ENCODE results near the gene HIC2. TPM values are rescaled to one million over a fixed set of nuclear protein-coding genes. Genes with fewer than 3 reads are reported as not detected.
"Not testable (repeated sequence)": the region's sequence is repeated elsewhere in the genome, so short reads cannot be mapped to it uniquely, and the experiment has no call there.

HIC2 gene
- total and polyA plus RNA-seq, 4 donors, result 1.8 to 6.1 (median 2.9) TPM

- DNase-seq (peak; percentile 15 to 22 (median 21)), ATAC-seq (ENCODE audit: insufficient read depth, low FRiP score) (no peak)
- no peak overlapping the region for H3K27ac ChIP-seq (ENCODE audit: low read depth in 1 of 2, low read length in 1 of 2)
- no peak overlapping the region for H3K4me3 ChIP-seq
- H3K9ac ChIP-seq (ENCODE audit: insufficient read depth in 1 of 2, low read length in 2 of 2), result no peak overlapping the region
- 84 to 89% methylated on average over 9 of the region's 9 CpGs for WGBS, 2 donors
- H3K9me3 ChIP-seq (ENCODE audit: control insufficient read depth in 4 of 4, insufficient read depth in 3 of 4, low read length in 3 of 4), result no peaks in the 10 kb centered on the region
- H3K36me3 ChIP-seq (ENCODE audit: control insufficient read depth in 4 of 4, insufficient read depth in 4 of 4, low read length in 4 of 4), result peaks cover 0 to 13% (median 2%) of the 10 kb centered on the region in 4 donors
- no peak for TF ChIP-seq CTCF (IDR thresholded peaks at IDR 0.05; ENCODE audit: control extremely low read depth, extremely low read depth)
- no peaks in the 10 kb centered on the region for H3K27me3 ChIP-seq (ENCODE audit: control insufficient read depth in 3 of 3, insufficient read depth in 3 of 3, low read length in 2 of 3)
- H3K4me1 ChIP-seq (ENCODE audit: control insufficient read depth in 5 of 5, insufficient read depth in 5 of 5, low read length in 5 of 5), result peaks cover 0 to 10% (median 0%) of the 10 kb centered on the region in 5 donors
Observed at GRCh38 chr22:21450858-21451353, 33.7 kb downstream of the HIC2 start.

- no peak for TF ChIP-seq CTCF (IDR thresholded peaks at IDR 0.05; ENCODE audit: control extremely low read depth, extremely low read depth)
- DNase-seq, result peak in 1 of 3 donors; percentile 10
- Histone ChIP-seq H3K4me1 (ENCODE audit: control insufficient read depth in 5 of 5, insufficient read depth in 5 of 5, low read length in 5 of 5) (peaks cover 0 to 10% (median 0%) of the 10 kb centered on the region in 5 donors), H3K27ac (ENCODE audit: low read depth in 1 of 2, low read length in 1 of 2) (no peak overlapping the region), H3K27me3 (ENCODE audit: control insufficient read depth in 3 of 3, insufficient read depth in 3 of 3, low read length in 2 of 3) (no peaks in the 10 kb centered on the region), H3K9me3 (ENCODE audit: control insufficient read depth in 4 of 4, insufficient read depth in 3 of 4, low read length in 3 of 4) (no peaks in the 10 kb centered on the region), H3K36me3 (ENCODE audit: control insufficient read depth in 4 of 4, insufficient read depth in 4 of 4, low read length in 4 of 4) (peaks cover 0 to 4% (median under 1%) of the 10 kb centered on the region in 4 donors), H3K9ac (ENCODE audit: insufficient read depth in 1 of 2, low read length in 2 of 2) (no peak overlapping the region), H3K4me3 (no peak overlapping the region)
- no peak for ATAC-seq (ENCODE audit: insufficient read depth, low FRiP score)
- WGBS, 2 donors, result 82 to 84% methylated on average over 7 of the region's 7 CpGs
Observed at GRCh38 chr22:21451545-21452520, 34.7 kb downstream of the HIC2 start.

- peaks cover 0 to 10% (median 0%) of the 10 kb centered on the region in 5 donors for H3K4me1 ChIP-seq (ENCODE audit: control insufficient read depth in 5 of 5, insufficient read depth in 5 of 5, low read length in 5 of 5)
- ATAC-seq (ENCODE audit: insufficient read depth, low FRiP score); DNase-seq: not testable (repeated sequence)
Observed at GRCh38 chr22:21452666-21453065, 35.5 kb downstream of the HIC2 start.

GRCh38 chr22:21454998-21455333, 37.8 kb downstream of the HIC2 start:
- H3K27ac ChIP-seq (ENCODE audit: low read depth in 1 of 2, low read length in 1 of 2); H3K9me3 ChIP-seq (ENCODE audit: control insufficient read depth in 4 of 4, insufficient read depth in 3 of 4, low read length in 3 of 4); H3K9ac ChIP-seq (ENCODE audit: insufficient read depth in 1 of 2, low read length in 2 of 2); H3K4me1 ChIP-seq (ENCODE audit: control insufficient read depth in 5 of 5, insufficient read depth in 5 of 5, low read length in 5 of 5); H3K27me3 ChIP-seq (ENCODE audit: control insufficient read depth in 3 of 3, insufficient read depth in 3 of 3, low read length in 2 of 3); ATAC-seq (ENCODE audit: insufficient read depth, low FRiP score); H3K4me3 ChIP-seq; H3K36me3 ChIP-seq (ENCODE audit: control insufficient read depth in 4 of 4, insufficient read depth in 4 of 4, low read length in 4 of 4); DNase-seq: not testable (repeated sequence)
- WGBS, 2 donors, result 89 to 93% methylated on average over 9 of the region's 9 CpGs

More at GRCh38 chr22:21452666-21453065, 35.5 kb downstream of the HIC2 start:
- not testable (repeated sequence) for H3K36me3 ChIP-seq (ENCODE audit: control insufficient read depth in 4 of 4, insufficient read depth in 4 of 4, low read length in 4 of 4); H3K4me3 ChIP-seq; H3K9me3 ChIP-seq (ENCODE audit: control insufficient read depth in 4 of 4, insufficient read depth in 3 of 4, low read length in 3 of 4); H3K27me3 ChIP-seq (ENCODE audit: control insufficient read depth in 3 of 3, insufficient read depth in 3 of 3, low read length in 2 of 3); H3K27ac ChIP-seq (ENCODE audit: low read depth in 1 of 2, low read length in 1 of 2); H3K9ac ChIP-seq (ENCODE audit: insufficient read depth in 1 of 2, low read length in 2 of 2)
- 95 to 96% methylated on average over 4 of the region's 4 CpGs for WGBS, 2 donors

Measured in lung (tissue), 12 donors.